Nephron (organoid): ENCODE data around the gene MBD5.
A peak's percentile ranks its signal among the peaks of the same experiment; 100 is the strongest.
"Not testable (repeated sequence)": the region's sequence is repeated elsewhere in the genome, so short reads cannot be mapped to it uniquely, and the experiment has no call there.

Source experiments
- H3K27ac Mint-ChIP-seq, 3 experiments: 2 replicates each; pipeline ENCODE4 v1.8.0; 2020; ENCODE audit warnings: mixed read lengths in 3 of 3, mild to moderate bottlenecking in 2 of 3, moderate library complexity in 1 of 3
- H3K27me3 Mint-ChIP-seq: 2 replicates; pipeline ENCODE4 v1.8.0; 2021; ENCODE audit warnings: low read depth, mild to moderate bottlenecking, moderate library complexity, mixed read lengths
- H3K36me3 Mint-ChIP-seq: 2 replicates; pipeline ENCODE4 v1.8.0; 2020; ENCODE audit warnings: low read depth, mixed read lengths
- H3K4me1 Mint-ChIP-seq: 2 replicates; pipeline ENCODE4 v1.8.0; 2020; ENCODE audit warnings: mixed read lengths
- H3K4me3 Mint-ChIP-seq, 3 experiments: 2 replicates each; pipeline ENCODE4 v1.8.0; 2020; ENCODE audit warnings: mild to moderate bottlenecking in 3 of 3, mixed read lengths in 3 of 3, moderate library complexity in 2 of 3
- H3K9me3 Mint-ChIP-seq: 2 replicates; pipeline ENCODE4 v1.8.0; 2020; ENCODE audit warnings: mixed read lengths
- TF ChIP-seq, protein P1 (sequence below), 3 experiments: fragments of 200-600 bp; sonication (generic); IDR thresholded peaks; one replicate each; pipeline ENCODE4 v1.5.0; 2021; ENCODE audit warnings: antibody characterized with exemption in 3 of 3; ENCODE audit not compliant: unreplicated experiment in 3 of 3

MBD5 gene

DNA sequence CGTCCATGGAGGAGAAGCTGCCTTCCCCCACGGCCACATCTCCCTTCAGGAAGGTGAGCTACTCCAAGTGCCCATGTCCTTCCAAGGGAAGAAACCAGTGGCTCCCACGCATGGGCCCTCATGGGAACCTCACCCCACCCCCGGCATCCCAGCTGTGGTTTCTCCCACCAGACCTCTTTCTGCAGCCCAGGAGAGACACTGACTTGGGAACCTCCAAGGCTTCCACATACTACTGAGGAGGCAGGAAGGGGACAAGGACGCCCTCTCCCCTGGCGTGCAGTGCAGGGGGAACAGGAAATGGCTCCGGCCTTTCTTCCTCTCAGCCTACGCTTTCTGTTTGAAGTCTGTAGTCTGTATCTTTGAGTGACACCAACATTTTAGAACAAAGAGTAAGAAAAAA is 519.1 kb downstream of the MBD5 start:
- H3K27ac Mint-ChIP-seq = no peak overlapping the region
- no peaks in the 10 kb centered on the region for H3K4me1 Mint-ChIP-seq
- TF ChIP-seq, protein P1, sequence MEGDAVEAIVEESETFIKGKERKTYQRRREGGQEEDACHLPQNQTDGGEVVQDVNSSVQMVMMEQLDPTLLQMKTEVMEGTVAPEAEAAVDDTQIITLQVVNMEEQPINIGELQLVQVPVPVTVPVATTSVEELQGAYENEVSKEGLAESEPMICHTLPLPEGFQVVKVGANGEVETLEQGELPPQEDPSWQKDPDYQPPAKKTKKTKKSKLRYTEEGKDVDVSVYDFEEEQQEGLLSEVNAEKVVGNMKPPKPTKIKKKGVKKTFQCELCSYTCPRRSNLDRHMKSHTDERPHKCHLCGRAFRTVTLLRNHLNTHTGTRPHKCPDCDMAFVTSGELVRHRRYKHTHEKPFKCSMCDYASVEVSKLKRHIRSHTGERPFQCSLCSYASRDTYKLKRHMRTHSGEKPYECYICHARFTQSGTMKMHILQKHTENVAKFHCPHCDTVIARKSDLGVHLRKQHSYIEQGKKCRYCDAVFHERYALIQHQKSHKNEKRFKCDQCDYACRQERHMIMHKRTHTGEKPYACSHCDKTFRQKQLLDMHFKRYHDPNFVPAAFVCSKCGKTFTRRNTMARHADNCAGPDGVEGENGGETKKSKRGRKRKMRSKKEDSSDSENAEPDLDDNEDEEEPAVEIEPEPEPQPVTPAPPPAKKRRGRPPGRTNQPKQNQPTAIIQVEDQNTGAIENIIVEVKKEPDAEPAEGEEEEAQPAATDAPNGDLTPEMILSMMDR (IDR thresholded peaks at IDR 0.05; ENCODE audit: unreplicated experiment in 3 of 3) = no peak
- H3K4me3 Mint-ChIP-seq = no peak overlapping the region
- no peaks in the 10 kb centered on the region for H3K9me3 Mint-ChIP-seq
- no peaks in the 10 kb centered on the region for H3K36me3 Mint-ChIP-seq
- peaks cover 3% of the 10 kb centered on the region for H3K27me3 Mint-ChIP-seq

DNA sequence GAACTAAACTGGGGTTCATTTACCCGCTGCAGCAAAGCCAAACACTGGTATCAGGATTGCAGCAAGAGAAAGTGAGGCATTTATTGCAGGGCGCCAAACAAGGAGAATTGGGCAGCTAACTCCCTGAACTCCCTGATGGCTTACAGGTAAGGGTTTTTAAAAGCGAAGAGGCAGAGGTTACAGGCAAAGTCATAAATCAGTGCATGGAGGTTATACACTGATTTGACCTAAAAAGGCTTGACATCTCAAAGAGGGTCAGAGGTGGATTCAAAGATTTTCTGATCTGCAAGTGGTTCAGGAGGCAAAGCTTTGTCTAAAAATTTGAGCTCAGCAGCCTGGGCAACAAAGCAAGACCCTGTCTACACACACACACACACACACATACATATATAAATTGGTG is 520.9 kb downstream of the MBD5 start:
- Mint-ChIP-seq H3K27me3 (peaks cover 3% of the 10 kb centered on the region), H3K4me3 (no peak overlapping the region), H3K36me3 (no peaks in the 10 kb centered on the region), H3K9me3 (no peaks in the 10 kb centered on the region), H3K27ac (no peak overlapping the region), H3K4me1 (no peaks in the 10 kb centered on the region)
- TF ChIP-seq, protein P1 (IDR thresholded peaks at IDR 0.05; ENCODE audit: unreplicated experiment in 3 of 3) = no peak

DNA sequence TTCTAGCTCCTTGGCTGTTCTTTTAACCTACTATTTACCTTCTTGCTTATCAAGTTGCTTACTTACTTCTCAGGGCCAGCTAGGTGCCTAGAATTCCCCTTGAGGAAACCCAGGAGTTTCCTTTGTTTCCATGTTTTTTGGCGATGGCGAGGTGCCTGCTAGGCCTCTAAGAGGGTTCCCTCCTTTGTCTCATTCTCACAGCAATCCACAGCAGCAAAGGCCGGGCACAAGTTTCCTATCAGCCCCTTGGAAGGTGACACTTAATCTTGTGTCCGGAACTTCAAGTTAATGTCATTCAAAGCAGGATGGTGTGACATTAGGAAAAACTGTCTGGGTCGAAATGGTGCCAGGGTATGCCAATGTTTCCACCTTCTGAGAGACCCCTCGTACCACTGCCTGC is 521.7 kb downstream of the MBD5 start:
- H3K36me3 Mint-ChIP-seq = no peaks in the 10 kb centered on the region
- H3K4me3 Mint-ChIP-seq = no peak overlapping the region
- no peaks in the 10 kb centered on the region for H3K4me1 Mint-ChIP-seq
- no peak overlapping the region for H3K27ac Mint-ChIP-seq
- H3K27me3 Mint-ChIP-seq = peaks cover 3% of the 10 kb centered on the region
- no peaks in the 10 kb centered on the region for H3K9me3 Mint-ChIP-seq
- TF ChIP-seq, protein P1 (IDR thresholded peaks at IDR 0.05; ENCODE audit: unreplicated experiment in 3 of 3) = no peak

DNA sequence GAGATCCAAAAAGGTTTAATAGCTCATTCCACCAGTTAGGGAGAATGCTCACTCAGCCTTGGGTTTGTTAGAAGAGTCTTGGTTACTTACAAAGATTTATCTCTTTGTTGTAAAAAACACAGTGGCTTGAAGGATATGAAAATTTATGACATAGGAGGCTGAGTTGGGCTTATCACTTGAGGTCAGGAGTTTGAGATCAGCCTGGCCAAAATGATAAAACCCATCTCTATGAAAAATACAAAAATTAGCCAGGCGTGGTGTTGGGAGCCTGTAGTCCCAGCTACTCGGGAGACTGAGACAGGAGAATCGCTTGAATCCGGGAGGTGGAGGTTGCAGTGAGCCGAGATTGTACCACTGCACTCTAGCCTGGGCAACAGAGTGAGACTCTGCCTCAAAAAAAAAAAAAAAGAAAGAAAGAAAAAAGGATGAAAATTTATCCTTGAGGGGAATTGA is 522.2 kb downstream of the MBD5 start:
- H3K27me3 Mint-ChIP-seq, H3K36me3 Mint-ChIP-seq, H3K4me1 Mint-ChIP-seq, H3K9me3 Mint-ChIP-seq, H3K4me3 Mint-ChIP-seq: not testable (repeated sequence)
- H3K27ac Mint-ChIP-seq = peak overlapping the region in 1 of 3 experiments; percentile 39

DNA sequence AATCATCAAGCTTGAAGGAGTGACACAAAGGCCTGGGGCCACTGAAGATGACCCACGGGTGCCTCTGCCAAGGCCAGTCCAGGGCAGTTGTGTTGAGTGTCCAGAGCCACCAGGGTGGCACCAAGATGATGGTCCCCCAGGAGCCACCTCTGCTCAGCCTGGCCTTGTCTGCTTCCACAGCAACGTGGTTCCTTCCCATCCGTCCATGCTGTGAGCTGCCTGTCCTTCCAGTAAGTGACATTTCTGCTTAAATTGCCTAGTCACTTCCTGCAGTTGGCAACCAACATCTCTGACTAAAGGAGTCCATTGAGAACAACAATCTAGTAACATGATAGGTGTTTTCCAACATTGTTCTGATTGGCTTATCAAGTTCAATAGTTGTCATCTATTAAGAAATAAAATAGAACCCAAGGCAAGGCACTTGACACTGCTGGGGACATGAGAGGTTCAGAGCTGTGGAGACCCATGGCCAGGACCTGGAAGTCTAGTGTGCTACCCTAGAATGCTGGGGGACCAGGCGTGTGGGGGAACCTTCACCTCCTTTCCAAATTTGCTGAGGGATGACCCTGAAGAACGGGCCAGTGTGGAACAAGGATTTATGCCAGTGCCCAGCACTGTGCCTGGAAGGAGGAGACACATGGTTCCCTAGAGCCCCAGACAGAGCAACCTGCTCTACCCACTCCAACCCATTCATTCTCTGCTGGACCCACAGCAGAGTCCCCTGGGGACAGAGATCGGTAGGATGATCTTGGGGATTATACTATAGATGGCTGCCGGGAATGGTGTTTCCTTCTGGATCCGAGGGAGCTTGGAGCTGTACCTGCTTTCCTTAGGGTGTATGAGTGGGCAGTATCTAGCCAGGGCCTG is 524.7 kb downstream of the MBD5 start:
- Mint-ChIP-seq H3K4me3 (no peak overlapping the region), H3K9me3 (peaks cover 1% of the 10 kb centered on the region), H3K36me3 (no peaks in the 10 kb centered on the region), H3K27ac (no peak overlapping the region), H3K27me3 (peaks cover 3% of the 10 kb centered on the region), H3K4me1 (peaks cover 2% of the 10 kb centered on the region)
- TF ChIP-seq, protein P1 (IDR thresholded peaks at IDR 0.05; ENCODE audit: unreplicated experiment in 3 of 3) = no peak

DNA sequence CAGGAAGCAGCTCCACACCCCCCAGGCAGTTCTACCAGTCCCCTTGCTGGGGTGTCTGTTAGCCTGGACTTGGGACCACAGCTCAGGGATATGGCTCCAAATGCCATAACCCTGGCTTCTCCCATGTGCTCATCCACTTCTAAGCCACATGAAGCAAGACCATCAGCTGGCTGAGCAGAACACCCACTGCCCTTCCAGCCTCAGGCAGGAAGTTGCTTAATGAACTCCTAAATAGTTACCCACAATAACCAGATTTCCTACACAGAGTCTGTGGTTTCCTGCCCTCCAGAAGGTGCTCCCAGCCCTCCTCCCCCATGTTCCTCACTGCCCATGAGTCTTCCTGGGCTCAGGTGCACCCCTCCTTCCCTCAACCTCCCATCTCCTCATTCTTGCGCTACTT is 525.4 kb downstream of the MBD5 start:
- Mint-ChIP-seq H3K27me3 (peaks cover 3% of the 10 kb centered on the region), H3K4me3 (no peak overlapping the region), H3K36me3 (no peaks in the 10 kb centered on the region)

More for the DNA sequence above, 525.4 kb downstream of the MBD5 start:
- TF ChIP-seq, protein P1 (IDR thresholded peaks at IDR 0.05; ENCODE audit: unreplicated experiment in 3 of 3) = no peak
- Mint-ChIP-seq H3K9me3 (peaks cover 2% of the 10 kb centered on the region), H3K4me1 (peaks cover 4% of the 10 kb centered on the region), H3K27ac (no peak overlapping the region)
